GM19452 (cell line): Measurements from ENCODE around the gene CD47.

ENCODE experiments used
- ATAC-seq: cut with Tn5 transposase; IDR thresholded peaks from one replicate; pipeline ENCODE4 v1.9.1; 2021; ENCODE audit not compliant: unreplicated experiment

CD47 gene

DNA sequence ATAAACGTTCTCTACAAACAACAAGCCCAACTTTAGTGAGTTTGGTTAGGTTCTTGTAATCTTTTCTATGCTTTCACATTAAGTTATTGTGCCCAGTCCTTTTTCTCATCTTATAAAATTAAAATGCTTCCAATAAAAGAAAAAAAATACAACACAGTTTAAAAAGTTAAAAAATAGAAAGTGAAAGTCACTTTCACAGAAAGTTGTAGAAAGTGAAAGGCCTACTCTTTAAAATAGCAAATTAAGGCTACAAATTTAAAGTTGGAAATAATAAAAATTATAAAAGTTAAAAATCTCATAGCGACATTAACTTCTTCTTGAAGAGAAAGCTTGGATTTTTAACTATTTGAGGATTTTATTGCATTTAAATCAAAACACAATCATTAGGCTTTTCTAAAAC, 35.9 kb downstream of the CD47 start:
- no peak for ATAC-seq

DNA sequence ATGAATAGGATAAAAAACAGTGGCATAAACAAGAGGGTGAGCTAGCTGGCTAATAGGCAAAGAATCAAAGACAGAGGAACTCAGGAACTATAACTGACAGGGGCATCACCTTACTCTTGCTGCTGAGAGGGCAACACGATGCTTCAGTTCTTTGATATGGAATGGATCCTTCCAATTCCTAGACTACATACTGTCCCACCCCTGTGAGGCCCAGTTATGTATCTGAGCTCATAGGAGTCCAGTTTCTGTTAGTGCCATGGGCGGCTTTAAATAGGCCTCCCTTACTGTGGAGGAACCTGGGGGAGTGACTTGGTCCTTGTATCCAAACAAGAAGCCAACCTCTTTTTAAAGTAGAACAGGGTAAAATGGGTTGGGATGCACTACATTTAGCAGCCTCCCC, 37.3 kb downstream of the CD47 start:
- ATAC-seq = no peak

DNA sequence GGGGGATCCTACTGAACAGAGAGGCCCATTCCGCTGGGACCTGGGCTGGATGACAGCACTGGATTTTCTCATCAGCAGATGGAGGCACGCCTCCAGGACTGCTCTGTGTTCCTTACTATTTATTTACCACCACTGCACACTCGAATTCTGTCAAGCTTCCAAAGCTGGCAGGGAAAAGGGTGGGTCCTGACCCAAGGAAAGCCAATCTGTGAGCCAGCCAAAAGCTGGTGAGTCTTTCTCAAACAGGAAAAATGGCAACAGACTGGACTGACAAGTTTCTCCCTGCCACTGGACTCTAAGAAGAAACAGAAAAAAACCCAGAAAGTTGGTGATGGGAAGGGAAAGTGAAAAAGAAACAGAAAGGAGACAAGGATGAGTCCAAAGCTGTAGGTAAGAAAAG, 37.8 kb downstream of the CD47 start:
- no peak for ATAC-seq

DNA sequence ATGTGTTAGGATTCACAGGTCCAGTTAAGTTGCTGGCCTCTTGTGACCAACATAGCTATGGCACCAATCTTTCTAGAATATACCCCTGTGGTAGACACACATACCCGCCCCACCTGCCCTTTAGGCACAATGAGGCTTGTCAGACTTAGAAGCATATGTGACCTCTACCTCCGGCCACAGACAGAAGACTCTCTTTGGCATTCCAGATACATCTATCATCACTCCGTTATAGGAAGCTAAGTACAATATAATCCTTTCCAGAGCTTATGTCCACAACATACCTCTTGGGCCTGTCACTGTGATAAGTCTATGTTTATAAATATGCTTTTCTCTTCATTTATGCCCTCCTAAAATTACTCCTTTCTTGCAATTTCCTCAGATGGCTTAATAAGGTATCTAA, 39.8 kb downstream of the CD47 start:
- ATAC-seq = no peak

GRCh38 chr3:108047987-108048386, 42.8 kb downstream of the CD47 start:
- no peak for ATAC-seq

DNA sequence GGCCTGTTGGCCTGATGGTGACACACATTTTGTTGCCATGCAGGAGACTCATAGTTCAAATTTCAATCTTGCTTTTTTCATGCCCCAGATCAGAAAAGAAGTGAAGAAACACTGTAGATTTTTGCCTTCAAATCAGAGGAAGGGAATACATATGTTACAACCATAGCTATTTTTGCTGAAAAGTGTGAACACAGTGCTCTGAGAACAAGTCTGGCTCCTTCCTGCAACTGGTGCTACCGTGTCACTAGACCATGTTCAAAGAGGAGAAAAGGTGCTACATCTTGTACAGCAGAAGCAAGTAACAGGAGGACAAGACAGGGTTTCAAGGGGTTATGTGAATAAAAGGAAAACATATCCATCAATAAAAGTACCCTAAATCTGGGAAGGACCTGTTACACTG, 44.6 kb downstream of the CD47 start:
- no peak for ATAC-seq

DNA sequence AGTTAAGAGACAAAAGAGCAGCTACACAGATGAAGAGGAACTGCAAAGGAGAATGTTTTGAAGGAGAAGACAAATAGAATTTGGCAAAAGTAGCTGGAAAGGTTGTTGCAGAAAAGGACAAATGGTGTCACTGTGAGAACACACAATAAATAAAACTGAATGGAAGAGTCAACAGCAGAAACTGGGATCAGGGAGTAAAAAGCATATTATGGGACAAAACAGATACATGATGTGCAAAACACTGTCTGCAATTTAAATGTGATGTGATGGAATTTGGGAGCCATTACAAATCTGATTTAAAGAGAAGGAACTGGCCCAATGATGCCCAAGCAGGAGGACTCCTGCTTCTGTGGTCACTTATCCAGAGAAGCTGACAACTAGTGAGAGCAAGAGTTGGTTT, 46.1 kb downstream of the CD47 start:
- ATAC-seq = no peak

DNA sequence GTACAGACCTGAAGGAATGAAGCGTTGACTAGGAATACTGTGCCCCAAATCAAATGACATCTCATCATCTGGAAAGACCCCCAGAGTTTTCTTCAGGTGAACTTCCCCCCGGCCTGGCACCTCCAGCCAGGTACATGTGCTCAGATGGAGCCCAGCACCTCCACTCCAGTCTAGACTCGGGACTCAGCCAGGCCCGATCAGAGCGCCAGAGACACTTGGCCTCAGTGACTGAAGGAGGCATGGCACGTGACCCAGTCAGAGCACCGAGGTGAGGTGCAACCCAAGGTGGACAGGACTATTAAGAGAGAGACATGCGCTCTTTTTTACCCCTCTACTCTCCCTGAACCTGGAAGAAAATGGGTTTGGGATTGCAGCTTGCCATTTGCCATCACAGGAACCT, 48.5 kb downstream of the CD47 start:
- ATAC-seq = no peak

DNA sequence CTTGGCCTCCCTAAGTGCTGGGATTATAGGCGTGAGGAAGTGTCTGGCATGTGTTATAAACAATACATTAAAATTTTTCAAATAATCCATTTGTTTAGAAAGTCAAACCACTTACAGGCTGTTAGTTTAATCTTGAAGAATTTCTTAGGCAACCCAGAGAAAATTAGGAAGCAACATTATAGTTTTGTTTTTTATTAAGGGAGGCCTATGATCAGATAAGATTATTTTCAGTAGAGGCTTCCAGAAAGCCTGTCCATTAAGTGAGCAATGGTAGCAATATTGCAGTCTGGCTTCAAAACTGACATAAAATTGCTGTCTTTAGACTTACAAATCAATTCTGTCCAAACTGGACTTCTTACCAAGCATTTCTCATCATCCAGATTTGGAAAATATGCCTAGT, 49.6 kb downstream of the CD47 start:
- no peak for ATAC-seq

DNA sequence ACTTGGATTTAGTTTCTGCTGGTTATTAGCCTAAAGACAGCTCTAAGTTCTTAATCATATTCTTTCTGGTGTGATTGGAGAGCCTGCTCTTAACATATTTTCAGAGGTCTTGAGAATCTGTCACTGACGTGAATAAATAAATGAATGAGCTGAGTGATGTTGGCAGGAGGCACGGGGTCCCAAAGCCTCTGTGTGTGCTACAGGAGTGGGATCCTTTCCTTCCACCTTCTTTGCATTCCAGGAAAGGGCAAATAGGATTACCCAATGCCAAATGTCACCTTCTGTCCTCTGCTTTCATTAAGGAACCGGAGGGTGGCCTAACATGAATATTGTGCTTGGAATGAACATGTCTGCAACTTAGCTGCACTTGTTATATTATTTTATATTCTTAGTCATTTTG, 53.1 kb downstream of the CD47 start:
- no peak for ATAC-seq

- peak; percentile 66 for ATAC-seq
Observed at GRCh38 chr3:108036984-108037741, 53.7 kb downstream of the CD47 start.

DNA sequence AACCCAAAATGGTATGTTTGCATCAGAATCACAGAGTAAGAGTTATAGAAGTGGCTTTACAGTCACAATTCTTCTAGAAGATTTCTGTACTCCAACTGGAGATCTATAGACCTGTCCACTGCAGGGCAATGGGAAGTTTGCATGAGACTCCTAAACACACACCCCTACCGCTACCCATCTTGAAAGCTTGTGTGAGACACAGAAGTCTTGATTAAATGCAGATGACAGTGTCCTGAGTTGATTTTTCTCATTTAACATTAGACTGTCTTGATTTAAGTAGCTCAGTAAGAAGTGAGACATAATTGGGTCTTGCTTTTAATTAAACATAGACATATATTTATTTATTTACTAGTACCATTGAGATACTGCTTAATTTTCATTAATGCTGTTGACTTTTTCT, 54.4 kb downstream of the CD47 start:
- ATAC-seq = no peak

DNA sequence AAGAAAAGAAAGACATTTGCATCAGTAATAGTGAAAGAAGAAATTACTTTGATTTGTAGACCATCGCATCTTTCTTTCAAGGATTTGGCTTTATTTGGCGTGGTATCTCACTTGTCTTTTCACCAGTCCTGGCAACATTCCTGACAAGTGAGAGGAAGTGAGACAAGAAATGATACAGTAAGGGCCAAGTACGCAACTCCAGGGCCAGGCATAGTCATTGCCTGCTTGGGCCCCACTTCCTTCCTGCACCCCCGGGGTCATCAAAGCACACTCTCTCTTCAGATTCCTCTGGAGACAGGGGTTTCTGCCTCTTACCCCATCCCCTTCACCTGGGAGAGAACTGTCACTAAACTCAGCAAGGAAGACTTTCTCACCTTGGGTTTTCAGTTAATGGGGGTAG, 55.1 kb downstream of the CD47 start:
- no peak for ATAC-seq

GRCh38 chr3:108031895-108032294, 58.9 kb downstream of the CD47 start:
- no peak for ATAC-seq

DNA sequence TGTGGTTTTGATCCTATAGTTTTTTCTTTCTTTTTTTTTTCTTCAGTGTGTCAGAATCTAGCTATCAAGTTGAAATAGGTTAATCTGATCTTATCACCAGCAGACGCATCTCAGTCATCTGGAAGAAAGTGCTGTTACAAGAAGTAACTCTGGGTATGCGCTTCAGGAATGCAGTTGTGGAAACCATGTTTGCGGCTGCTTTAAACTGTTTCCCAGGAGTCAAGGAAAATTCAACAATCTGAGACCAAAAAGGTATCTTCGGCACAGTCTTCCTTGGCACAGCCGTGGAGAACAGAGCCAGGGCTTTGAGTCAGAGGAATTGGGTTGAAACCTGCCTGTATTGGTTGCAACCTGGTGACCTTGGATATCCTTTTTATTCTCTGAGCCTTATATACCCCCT, 59.9 kb downstream of the CD47 start:
- no peak for ATAC-seq

DNA sequence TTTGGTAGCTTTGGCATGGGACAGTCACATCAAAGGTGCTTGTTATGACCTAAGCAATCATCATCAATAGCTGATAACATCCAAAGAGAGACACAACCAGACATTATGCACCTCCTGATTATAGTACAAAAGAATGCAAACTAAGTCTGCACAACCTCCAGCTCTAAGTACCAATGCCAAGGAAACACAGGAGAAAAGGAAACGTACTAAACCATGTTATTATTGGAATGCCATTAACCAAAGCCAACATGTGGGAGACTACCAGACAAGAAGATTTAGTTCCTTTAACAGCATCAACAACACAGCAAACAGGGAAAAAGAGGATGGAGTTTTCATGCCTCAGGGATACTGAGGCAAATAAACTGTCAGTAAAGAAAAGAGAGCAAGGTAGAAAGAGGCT, 61.4 kb downstream of the CD47 start:
- no peak for ATAC-seq

- ATAC-seq = no peak
Observed at GRCh38 chr3:108028896-108029295, 61.9 kb downstream of the CD47 start.

GRCh38 chr3:108025177-108025576, 65.7 kb downstream of the CD47 start:
- no peak for ATAC-seq

DNA sequence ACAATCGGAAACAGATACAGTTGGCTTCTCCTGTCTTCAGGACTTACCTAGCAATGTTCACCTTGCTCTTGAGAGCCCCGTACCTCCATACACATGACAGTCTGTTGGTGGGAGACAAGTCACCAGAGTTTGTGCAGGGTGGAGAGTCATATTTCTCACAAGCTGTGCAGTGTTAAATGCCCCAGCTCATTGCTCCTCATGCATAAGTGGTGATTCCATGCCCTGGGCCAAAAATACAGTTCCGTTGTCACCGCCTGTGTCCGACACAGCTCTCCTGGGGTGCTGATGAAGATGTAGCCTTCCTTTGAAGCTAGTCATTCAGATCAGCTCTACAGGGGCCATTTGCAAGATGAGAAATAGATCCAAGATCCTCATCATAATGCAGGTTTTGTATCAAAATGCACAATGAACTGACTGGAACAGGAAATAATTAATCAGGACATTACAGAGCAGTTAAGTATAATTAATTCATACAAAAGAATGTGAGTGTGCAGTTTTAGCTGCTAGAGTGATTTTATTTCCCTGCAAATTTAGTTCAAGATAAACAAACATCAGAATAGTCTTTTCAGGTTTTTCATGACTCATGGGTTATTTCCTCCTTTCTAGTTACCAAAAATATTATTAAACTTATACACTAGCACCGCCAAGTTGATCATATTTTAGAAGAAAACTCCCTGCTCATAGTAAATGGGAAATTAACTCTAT, 66.5 kb downstream of the CD47 start:
- ATAC-seq = no peak

DNA sequence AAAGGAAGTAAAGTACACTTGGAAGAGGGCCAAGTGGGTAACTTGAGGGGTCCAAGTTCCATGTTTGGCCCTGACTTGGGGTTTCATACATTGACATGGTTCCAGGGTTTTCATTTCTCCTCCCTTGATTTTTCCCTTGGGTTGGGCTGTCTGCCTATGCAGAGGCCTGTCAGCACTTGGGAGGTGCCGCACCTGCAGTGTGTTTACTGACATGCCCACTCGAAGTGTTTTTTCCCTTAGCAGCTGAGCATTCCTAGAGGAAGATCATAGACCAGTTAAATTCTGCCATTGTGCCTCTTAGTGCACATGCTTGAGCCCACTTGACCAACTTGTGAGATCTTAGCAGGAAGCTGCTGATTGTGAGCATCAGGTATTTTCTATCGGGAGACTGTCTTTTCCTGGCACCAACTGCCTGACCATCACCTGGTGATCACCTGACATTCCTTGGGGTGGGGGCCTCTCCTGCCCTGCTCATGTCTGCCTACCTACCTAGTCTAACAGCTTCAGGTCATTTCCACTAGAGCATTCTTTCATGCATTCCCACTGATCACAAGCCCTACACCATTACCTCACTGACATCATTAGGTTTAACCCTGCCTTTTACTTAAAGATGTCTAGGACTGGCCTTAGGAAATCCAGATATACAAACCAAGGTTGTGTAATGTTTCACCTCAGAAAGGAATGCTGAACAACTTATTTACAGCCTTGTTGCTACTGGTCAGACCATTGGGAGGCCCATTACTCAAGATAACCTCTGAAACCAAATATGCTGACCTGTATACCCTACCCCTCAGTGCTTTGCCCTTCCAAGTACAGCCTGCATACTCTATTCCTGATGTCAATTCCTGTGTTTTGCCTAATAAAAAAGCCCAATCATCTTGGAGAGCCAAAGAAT, 68.3 kb downstream of the CD47 start:
- ATAC-seq = no peak

GRCh38 chr3:108021533-108021932, 69.3 kb downstream of the CD47 start:
- no peak for ATAC-seq

GRCh38 chr3:108021131-108021530, 69.7 kb downstream of the CD47 start:
- ATAC-seq = no peak
